Gastroesophageal sphincter (tissue), 3 donors: ENCODE results near the gene ZNF408.

ENCODE experiments used
- EP300 ChIP-seq: sonication (generic); formaldehyde crosslinking; IDR thresholded peaks from one replicate; pipeline ENCODE4 v1.6.1; 2017; ENCODE audit warnings: antibody characterized with exemption, mild to moderate bottlenecking
- POLR2A ChIP-seq, 2 donors: fragments of 450-650 bp; IDR thresholded peaks; one replicate each; pipeline ENCODE4 v1.6.1; 2017; ENCODE audit warnings: antibody characterized with exemption in 2 of 2, mild to moderate bottlenecking in 2 of 2, moderate library complexity in 1 of 2
- POLR2AphosphoS5 ChIP-seq: sonication (generic); formaldehyde crosslinking; IDR thresholded peaks from one replicate; pipeline ENCODE4 v1.6.1; 2017; ENCODE audit warnings: antibody characterized with exemption
- TF ChIP-seq, protein P1 (sequence below), 4 experiments: fragments of 200-600 bp in 2 of 4; fragments of 450-650 bp in 2 of 4; sonication (generic) in 1 of 4; IDR thresholded peaks; one replicate each; pipeline ENCODE4 v1.5.1; 2017 to 2019; ENCODE audit warnings: antibody characterized with exemption in 4 of 4, mild to moderate bottlenecking in 2 of 4, moderate library complexity in 2 of 4

DNA sequence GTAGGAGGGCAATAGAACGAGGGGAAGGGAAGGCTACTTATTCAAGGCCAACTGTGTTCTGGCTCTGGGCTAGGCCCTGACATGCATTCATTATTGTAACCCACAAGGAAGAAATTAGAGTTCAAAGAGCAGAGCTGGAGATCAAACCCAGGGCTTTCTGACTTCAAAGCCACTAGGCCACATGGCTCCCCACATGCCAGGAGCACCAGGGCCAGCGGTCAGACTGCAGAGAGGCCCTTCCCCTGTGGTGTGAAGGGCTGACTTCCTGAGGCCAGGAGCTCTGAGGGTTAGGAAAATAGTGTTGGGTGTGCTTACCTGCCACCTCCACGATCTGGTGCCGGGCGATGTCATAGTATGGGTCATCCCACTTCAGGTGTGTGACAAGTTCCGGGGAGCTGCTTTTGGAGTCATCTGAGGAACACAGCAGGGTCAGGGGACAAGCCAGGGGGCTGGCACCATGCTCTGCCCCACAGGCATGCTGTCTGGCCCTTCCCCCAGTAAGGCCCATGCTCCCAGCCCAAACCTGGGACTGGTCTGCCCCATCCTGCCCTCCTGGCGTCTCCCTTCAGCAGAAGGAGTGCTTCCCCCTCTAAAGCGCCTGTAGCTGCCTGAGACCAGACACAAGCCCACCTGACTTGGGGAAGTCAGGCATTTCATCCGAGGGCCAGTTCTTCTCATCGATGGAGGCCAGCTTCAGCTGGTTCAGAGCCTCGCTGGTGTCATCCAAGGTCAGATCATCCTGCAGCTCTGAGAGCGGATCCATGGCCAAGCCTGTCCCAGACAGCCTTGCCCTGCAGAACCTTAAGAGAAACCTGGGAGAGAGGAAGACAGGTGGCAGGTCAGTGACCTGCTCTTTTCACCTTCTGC is 5.3 kb upstream of the ZNF408 start:
- TF ChIP-seq, protein P1, sequence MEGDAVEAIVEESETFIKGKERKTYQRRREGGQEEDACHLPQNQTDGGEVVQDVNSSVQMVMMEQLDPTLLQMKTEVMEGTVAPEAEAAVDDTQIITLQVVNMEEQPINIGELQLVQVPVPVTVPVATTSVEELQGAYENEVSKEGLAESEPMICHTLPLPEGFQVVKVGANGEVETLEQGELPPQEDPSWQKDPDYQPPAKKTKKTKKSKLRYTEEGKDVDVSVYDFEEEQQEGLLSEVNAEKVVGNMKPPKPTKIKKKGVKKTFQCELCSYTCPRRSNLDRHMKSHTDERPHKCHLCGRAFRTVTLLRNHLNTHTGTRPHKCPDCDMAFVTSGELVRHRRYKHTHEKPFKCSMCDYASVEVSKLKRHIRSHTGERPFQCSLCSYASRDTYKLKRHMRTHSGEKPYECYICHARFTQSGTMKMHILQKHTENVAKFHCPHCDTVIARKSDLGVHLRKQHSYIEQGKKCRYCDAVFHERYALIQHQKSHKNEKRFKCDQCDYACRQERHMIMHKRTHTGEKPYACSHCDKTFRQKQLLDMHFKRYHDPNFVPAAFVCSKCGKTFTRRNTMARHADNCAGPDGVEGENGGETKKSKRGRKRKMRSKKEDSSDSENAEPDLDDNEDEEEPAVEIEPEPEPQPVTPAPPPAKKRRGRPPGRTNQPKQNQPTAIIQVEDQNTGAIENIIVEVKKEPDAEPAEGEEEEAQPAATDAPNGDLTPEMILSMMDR (IDR thresholded peaks at IDR 0.05), result no peak
- TF ChIP-seq POLR2A (IDR thresholded peaks at IDR 0.05) (no peak), EP300 (no peak), POLR2AphosphoS5 (no peak)
